IMR-90 (cell line): ENCODE results near the gene HOXC12. TPM values are rescaled to one million over a fixed set of nuclear protein-coding genes. Genes with fewer than 3 reads are reported as not detected.
A peak's percentile ranks its signal among the peaks of the same experiment; 100 is the strongest.

Experiments used
- ATAC-seq: fragments of 200-7000 bp; cut with Tn5 transposase; 2 replicates; pipeline ENCODE4 v1.9.1; 2020; ENCODE audit warnings: low read depth, mild to moderate bottlenecking, moderate library complexity
- BruUV-seq: library from RNA; stranded (reverse); fragments of 400-500 nt; replicated peaks from 2 replicates; lab custom pipeline; 2021; lab: Mats Ljungman, UMichigan
- CTCF ChIA-PET: fragments of 300-600 bp; formaldehyde crosslinking; extraction: SDS; loops from one replicate; lab custom pipeline; 2021; ENCODE audit warnings: antibody characterized with exemption; lab: Yijun Ruan, JAX
- POLR2A ChIA-PET: fragments of 300-600 bp; sonication (Branson Sonifier 250); formaldehyde crosslinking; loops from one replicate; lab custom pipeline; 2022; ENCODE audit warnings: antibody characterized with exemption; ENCODE audit not compliant: unreplicated experiment; lab: Charles Lee
- DNase-seq: peaks from one replicate; pipeline ENCODE4 v3.0.0; 2013
- H2AFZ ChIP-seq: replicated peaks from 2 replicates; pipeline ENCODE3; 2013; ENCODE audit warnings: low read length, mild to moderate bottlenecking; ENCODE audit not compliant: poor library complexity
- H2AK5ac ChIP-seq: 2 replicates; pipeline ENCODE4 v1.6.1; 2013; ENCODE audit warnings: low read depth, low read length, inconsistent platforms
- H2AK9ac ChIP-seq: replicated peaks from 2 replicates; pipeline ENCODE3; 2013; ENCODE audit warnings: mild to moderate bottlenecking, low read depth, low read length, moderate library complexity; ENCODE audit not compliant: poor library complexity
- H2BK120ac ChIP-seq: 2 replicates; pipeline ENCODE4 v1.6.1; 2013; ENCODE audit warnings: low read depth, low read length, inconsistent platforms
- H2BK15ac ChIP-seq: 3 replicates; pipeline ENCODE4 v1.6.1; 2013; ENCODE audit warnings: low read depth, low read length, inconsistent platforms
- H2BK20ac ChIP-seq: 2 replicates; pipeline ENCODE4 v1.6.1; 2013; ENCODE audit warnings: low read depth, mild to moderate bottlenecking, inconsistent platforms, low read length, moderate library complexity
- H2BK5ac ChIP-seq: 2 replicates; pipeline ENCODE4 v1.6.1; 2013; ENCODE audit warnings: mild to moderate bottlenecking, low read depth, low read length, inconsistent platforms; ENCODE audit not compliant: poor library complexity, severe bottlenecking
- H3K14ac ChIP-seq: replicated peaks from 2 replicates; pipeline ENCODE4 v1.6.1; 2013; ENCODE audit warnings: low read depth, low read length, inconsistent platforms
- H3K18ac ChIP-seq: 2 replicates; pipeline ENCODE4 v1.6.1; 2013; ENCODE audit warnings: low read depth, low read length, control low read depth
- H3K23ac ChIP-seq: 2 replicates; pipeline ENCODE4 v1.6.1; 2013; ENCODE audit warnings: low read depth, low read length, inconsistent platforms
- H3K27ac ChIP-seq: 2 replicates; pipeline ENCODE4 v1.5.1; 2013; ENCODE audit warnings: mild to moderate bottlenecking, control low read depth, low read length; ENCODE audit not compliant: insufficient read depth
- H3K27me3 ChIP-seq: 2 replicates; pipeline ENCODE4 v1.6.1; 2013; ENCODE audit warnings: low read length; ENCODE audit not compliant: control insufficient read depth, insufficient read depth
- H3K36me3 ChIP-seq: 2 replicates; pipeline ENCODE4 v1.6.1; 2013; ENCODE audit warnings: low read length, mixed read lengths; ENCODE audit not compliant: control insufficient read depth, insufficient read depth
- H3K4ac ChIP-seq: 2 replicates; pipeline ENCODE4 v1.6.1; 2013; ENCODE audit warnings: low read depth, low read length, inconsistent platforms
- H3K4me1 ChIP-seq: 2 replicates; pipeline ENCODE4 v1.6.1; 2013; ENCODE audit warnings: low read length, mixed read lengths; ENCODE audit not compliant: control insufficient read depth, insufficient read depth
- H3K4me2 ChIP-seq: 2 replicates; pipeline ENCODE4 v1.6.1; 2013; ENCODE audit warnings: low read depth, mild to moderate bottlenecking, control low read depth, low read length, moderate library complexity
- H3K4me3 ChIP-seq: 2 replicates; pipeline ENCODE4 v1.5.1; 2013; ENCODE audit warnings: low read depth, mild to moderate bottlenecking, control low read depth, low read length, moderate library complexity; ENCODE audit not compliant: insufficient read depth
- H3K56ac ChIP-seq: 2 replicates; pipeline ENCODE4 v1.6.1; 2013; ENCODE audit warnings: low read length, inconsistent platforms; ENCODE audit not compliant: insufficient read depth; ENCODE audit errors: extremely low read depth
- H3K79me1 ChIP-seq, 2 experiments: 2 replicates each; pipeline ENCODE4 v1.6.1; 2013; ENCODE audit warnings: low read length in 2 of 2, inconsistent platforms in 1 of 2, low read depth in 1 of 2
- H3K9ac ChIP-seq: 2 replicates; pipeline ENCODE4 v1.6.1; 2013; ENCODE audit warnings: low read depth, low read length, control low read depth
- H3K9me1 ChIP-seq: 2 replicates; pipeline ENCODE4 v1.6.1; 2013; ENCODE audit warnings: low read length, inconsistent platforms; ENCODE audit not compliant: insufficient read depth
- H3K9me3 ChIP-seq: 2 replicates; pipeline ENCODE4 v1.6.1; 2013; ENCODE audit warnings: low read length; ENCODE audit not compliant: control insufficient read depth, insufficient read depth
- H4K20me1 ChIP-seq: 2 replicates; pipeline ENCODE4 v1.6.1; 2013; ENCODE audit warnings: low read length, inconsistent platforms; ENCODE audit not compliant: insufficient read depth
- H4K5ac ChIP-seq: 2 replicates; pipeline ENCODE4 v1.6.1; 2013; ENCODE audit warnings: mild to moderate bottlenecking, low read depth, low read length, control low read depth
- H4K8ac ChIP-seq, 2 experiments: 2 replicates each; pipeline ENCODE4 v1.6.1; 2013; ENCODE audit warnings: low read depth in 2 of 2, low read length in 2 of 2, control low read depth in 1 of 2, inconsistent platforms in 1 of 2
- H4K91ac ChIP-seq: 2 replicates; pipeline ENCODE4 v1.6.1; 2013; ENCODE audit warnings: low read depth, low read length, inconsistent platforms; ENCODE audit not compliant: insufficient read depth
- MAFK ChIP-seq: IDR thresholded peaks from 2 replicates; pipeline ENCODE4 v1.6.1; 2012; ENCODE audit warnings: low read depth, low read length, improper control_type of control experiment
- MAZ ChIP-seq: IDR thresholded peaks from 2 replicates; pipeline ENCODE4 v1.6.1; 2012; ENCODE audit warnings: low read depth, mild to moderate bottlenecking, low read length, improper control_type of control experiment, moderate library complexity, borderline replicate concordance
- MXI1 ChIP-seq: IDR thresholded peaks from 2 replicates; pipeline ENCODE4 v1.6.1; 2012; ENCODE audit warnings: low read depth, mild to moderate bottlenecking, low read length, moderate library complexity, borderline replicate concordance
- WGBS, 2 experiments: methylation state at CpG; one replicate each; pipeline versions ENCODE4 v1.1.5 to v1.1.7; 2013; ENCODE audit warnings: missing lambda C conversion rate in 2 of 2; ENCODE audit not compliant: insufficient read length in 1 of 2; ENCODE audit errors: extremely low coverage in 2 of 2; 5-methylcytosine and 5-hydroxymethylcytosine counted together
- dilution Hi-C: fragments of 300-500 bp; cut with HindIII; formaldehyde crosslinking; loops from one replicate; pipeline ENCODE4 v1.14.3; 2018; ENCODE audit warnings: low sequenced_read_pairs; ENCODE audit not compliant: unreplicated experiment
- in situ Hi-C: fragments of 300-500 bp; cut with MboI; formaldehyde crosslinking; loops from 3 replicates; pipeline ENCODE4 v1.14.3; 2019; ENCODE audit warnings: low sequenced_read_pairs, inconsistent platforms, mixed read lengths
- intact Hi-C: fragments of 100-400 bp; cut with micrococcal nuclease; formaldehyde crosslinking; loops from 2 replicates; pipeline ENCODE4 v1.10.0; 2022
- polyA plus RNA-seq, 3 experiments: library from polyadenylated mRNA; depleted of rRNA; stranded (reverse); fragments of >200 nt; gene quantifications; 2 replicates each; pipeline ENCODE4 v1.2.3, GENCODE V29; 2012; ENCODE audit warnings: low replicate concordance in 1 of 3
- total RNA-seq: library from RNA; depleted of rRNA; stranded (reverse); fragments of >200 nt; gene quantifications from 2 replicates; pipeline ENCODE4 v1.2.3, GENCODE V29; 2012

Gene HOXC12
- total and polyA plus RNA-seq, 2 of the 4 experiments (the other 2 are of a cell fraction), result not detected

- no peak for TF ChIP-seq MAZ
- TF ChIP-seq MXI1, result no peak
- TF ChIP-seq MAFK, result no peak
- H3K56ac ChIP-seq, result no peak overlapping the region
- H4K8ac ChIP-seq, result no peak overlapping the region
- H3K4me3 ChIP-seq, result no peak overlapping the region
- DNase-seq (no peak), ATAC-seq (no peak)
- CTCF ChIA-PET, result interaction anchor here (0.6 to 3.1 kb wide), 5 partner anchors 182 to 200 kb away, joined by 3 to 19 read pairs (median 14); partner anchors contain the start of gene SMUG1
- no peaks in the 10 kb centered on the region for H4K20me1 ChIP-seq
- no peak overlapping the region for H3K9ac ChIP-seq
- dilution Hi-C loops (no loop called here), intact Hi-C loops (loop anchor here (1.0 to 10.0 kb wide), 5 partner anchors 185 to 353 kb away; no protein-coding TSS in a partner anchor), in situ Hi-C loops (loop anchor here (5.0 kb wide), 1 partner anchor 186 kb away; no protein-coding TSS in a partner anchor)
- H3K27me3 ChIP-seq, result peaks cover 91% of the 10 kb centered on the region
- H2AFZ ChIP-seq, result peak overlapping the region; percentile 88
- no peak overlapping the region for H4K5ac ChIP-seq
- no peaks in the 10 kb centered on the region for H3K4me1 ChIP-seq
- H3K9me3 ChIP-seq, result no peaks in the 10 kb centered on the region
- 13% methylated on average over 6 of the region's 22 CpGs; no CpG with 5 or more reads in 1 of the 2 experiments for whole genome bisulfite sequencing, 2 experiments
- no peak overlapping the region for H2BK15ac ChIP-seq
- no peaks in the 10 kb centered on the region for H3K79me1 ChIP-seq
- H2BK20ac ChIP-seq, result no peak overlapping the region
- H3K27ac ChIP-seq, result no peak overlapping the region
- no TSS peak for BruUV-seq
- H3K23ac ChIP-seq, result no peak overlapping the region
- H3K14ac ChIP-seq, result no peak overlapping the region
- no peaks in the 10 kb centered on the region for H3K9me1 ChIP-seq
- H2AK5ac ChIP-seq, result no peak overlapping the region
- no peak overlapping the region for H3K4me2 ChIP-seq
- no peak overlapping the region for H2BK120ac ChIP-seq
- POLR2A ChIA-PET, result interaction anchor here (0.5 kb wide), 1 partner anchor 155 kb away, joined by 4 read pairs; no protein-coding TSS in a partner anchor
- H3K18ac ChIP-seq, result no peak overlapping the region
- H3K36me3 ChIP-seq, result no peaks in the 10 kb centered on the region
- H2BK5ac ChIP-seq, result no peak overlapping the region
- H2AK9ac ChIP-seq, result no peak overlapping the region
- H3K4ac ChIP-seq, result no peak overlapping the region
- H4K91ac ChIP-seq, result no peak overlapping the region
Observed at GRCh38 chr12:54006559-54007220, 52.0 kb downstream of the HOXC12 start.
